ENCODE results near the gene IQCM.

DNA sequence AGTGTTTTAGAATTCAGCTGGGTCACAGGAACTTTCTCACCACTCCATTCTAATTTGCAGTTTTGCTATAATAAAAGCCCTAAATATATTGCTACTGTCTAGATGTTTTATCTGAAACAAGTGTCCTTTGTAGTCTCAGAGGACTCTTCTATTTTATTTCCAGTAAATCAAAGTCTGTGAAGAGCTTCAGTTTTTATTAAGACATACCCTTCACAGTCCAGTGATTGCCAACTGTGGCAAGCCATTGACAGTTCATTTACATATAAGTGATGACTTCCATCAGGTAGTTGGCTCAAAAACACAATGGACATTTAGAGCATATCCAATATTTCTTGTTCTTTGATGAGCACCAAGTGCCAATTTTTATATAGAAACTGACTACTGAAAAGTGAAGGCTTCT is 466.1 kb downstream of the IQCM start:
- TF ChIP-seq, protein P1, sequence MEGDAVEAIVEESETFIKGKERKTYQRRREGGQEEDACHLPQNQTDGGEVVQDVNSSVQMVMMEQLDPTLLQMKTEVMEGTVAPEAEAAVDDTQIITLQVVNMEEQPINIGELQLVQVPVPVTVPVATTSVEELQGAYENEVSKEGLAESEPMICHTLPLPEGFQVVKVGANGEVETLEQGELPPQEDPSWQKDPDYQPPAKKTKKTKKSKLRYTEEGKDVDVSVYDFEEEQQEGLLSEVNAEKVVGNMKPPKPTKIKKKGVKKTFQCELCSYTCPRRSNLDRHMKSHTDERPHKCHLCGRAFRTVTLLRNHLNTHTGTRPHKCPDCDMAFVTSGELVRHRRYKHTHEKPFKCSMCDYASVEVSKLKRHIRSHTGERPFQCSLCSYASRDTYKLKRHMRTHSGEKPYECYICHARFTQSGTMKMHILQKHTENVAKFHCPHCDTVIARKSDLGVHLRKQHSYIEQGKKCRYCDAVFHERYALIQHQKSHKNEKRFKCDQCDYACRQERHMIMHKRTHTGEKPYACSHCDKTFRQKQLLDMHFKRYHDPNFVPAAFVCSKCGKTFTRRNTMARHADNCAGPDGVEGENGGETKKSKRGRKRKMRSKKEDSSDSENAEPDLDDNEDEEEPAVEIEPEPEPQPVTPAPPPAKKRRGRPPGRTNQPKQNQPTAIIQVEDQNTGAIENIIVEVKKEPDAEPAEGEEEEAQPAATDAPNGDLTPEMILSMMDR (conservative IDR thresholded peaks at IDR 0.05; ENCODE audit: low read depth, low read length), result no peak
- TF ChIP-seq EZH2 (IDR thresholded peaks at IDR 0.05; ENCODE audit: low read length, unreplicated experiment), result no peak

Measured in PC-3 (cell line).